GM12864 (cell line): ENCODE measurements around the gene KRTAP12-4.

ENCODE experiments used
- DNase-seq: peaks from one replicate; pipeline ENCODE4 v3.0.0-alpha.2; 2011; ENCODE audit warnings: low read depth
- H3K4me3 ChIP-seq: 2 replicates; pipeline ENCODE4 v1.5.1; 2011; ENCODE audit warnings: mild to moderate bottlenecking, low read depth, low read length, control low read depth
- TF ChIP-seq, protein P1 (sequence below): IDR thresholded peaks from 2 replicates; pipeline ENCODE4 v1.5.1; 2011; ENCODE audit warnings: low read depth, mild to moderate bottlenecking, moderate library complexity, low read length, control low read depth, inconsistent platforms; ENCODE audit errors: missing control alignments

KRTAP12-4 gene

DNA sequence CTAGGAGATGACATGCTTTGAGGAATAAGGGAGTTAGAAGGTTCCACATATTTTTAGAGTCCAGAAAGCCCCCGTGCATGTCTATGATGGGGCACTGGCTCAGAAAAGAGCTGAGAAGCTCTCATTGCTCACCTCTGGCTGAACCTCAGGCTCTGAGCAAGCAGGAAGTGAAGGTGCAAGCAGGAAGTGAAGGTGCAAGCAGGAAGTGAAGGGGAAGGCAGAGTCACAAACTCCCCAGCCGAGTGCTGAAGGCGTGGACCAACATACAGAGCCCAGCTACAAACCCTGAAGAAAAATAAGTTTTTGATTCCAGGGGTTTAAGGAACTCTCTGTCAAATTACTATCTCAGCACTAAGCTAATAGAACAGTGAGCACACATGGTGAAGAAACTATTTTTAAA is 35.5 kb downstream of the KRTAP12-4 start:
- no peak for DNase-seq
- H3K4me3 ChIP-seq, result no peak overlapping the region
- TF ChIP-seq, protein P1, sequence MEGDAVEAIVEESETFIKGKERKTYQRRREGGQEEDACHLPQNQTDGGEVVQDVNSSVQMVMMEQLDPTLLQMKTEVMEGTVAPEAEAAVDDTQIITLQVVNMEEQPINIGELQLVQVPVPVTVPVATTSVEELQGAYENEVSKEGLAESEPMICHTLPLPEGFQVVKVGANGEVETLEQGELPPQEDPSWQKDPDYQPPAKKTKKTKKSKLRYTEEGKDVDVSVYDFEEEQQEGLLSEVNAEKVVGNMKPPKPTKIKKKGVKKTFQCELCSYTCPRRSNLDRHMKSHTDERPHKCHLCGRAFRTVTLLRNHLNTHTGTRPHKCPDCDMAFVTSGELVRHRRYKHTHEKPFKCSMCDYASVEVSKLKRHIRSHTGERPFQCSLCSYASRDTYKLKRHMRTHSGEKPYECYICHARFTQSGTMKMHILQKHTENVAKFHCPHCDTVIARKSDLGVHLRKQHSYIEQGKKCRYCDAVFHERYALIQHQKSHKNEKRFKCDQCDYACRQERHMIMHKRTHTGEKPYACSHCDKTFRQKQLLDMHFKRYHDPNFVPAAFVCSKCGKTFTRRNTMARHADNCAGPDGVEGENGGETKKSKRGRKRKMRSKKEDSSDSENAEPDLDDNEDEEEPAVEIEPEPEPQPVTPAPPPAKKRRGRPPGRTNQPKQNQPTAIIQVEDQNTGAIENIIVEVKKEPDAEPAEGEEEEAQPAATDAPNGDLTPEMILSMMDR, result no peak

DNA sequence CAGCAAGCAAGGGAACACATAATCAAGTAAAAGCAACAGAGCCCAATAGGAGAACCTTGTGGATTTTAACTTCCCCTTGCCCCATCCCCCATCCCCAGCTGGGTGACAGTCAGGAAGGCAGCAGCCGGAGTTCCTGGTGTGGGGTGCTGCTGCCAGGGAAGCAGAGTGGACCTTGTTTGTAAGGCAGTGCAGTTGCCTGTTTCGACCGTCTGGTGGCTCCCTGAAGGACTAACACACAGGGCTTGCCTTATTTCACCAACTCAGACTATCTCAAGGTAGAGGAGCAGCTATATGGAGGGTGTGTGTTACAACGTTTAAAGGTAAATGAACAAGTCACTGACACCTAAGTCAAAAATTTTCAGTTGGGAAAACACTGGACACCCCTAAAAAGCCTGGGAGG is 36.0 kb downstream of the KRTAP12-4 start:
- no peak for DNase-seq
- TF ChIP-seq, protein P1, result peak; percentile 37
- H3K4me3 ChIP-seq, result no peak overlapping the region

DNA sequence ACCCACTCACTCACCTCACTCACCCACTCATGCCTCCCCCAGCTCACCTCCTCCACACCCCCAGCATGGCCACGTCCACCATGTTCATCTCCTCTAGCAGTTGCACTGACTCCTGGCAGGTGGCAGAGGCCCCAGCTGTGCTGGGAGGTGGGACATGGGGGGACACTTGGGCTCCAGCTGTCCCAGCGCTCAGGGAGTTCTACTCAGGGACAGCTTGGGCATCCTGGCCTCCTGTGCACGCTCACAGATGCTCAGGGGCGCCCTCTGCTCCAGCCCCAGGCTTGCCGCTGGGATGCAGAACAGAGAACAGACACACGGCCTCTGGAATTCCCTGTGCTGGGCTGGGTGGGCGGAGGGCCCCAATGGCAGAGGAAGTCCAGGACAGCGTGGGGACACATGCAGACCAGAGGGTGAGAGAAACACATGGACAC is 37.4 kb downstream of the KRTAP12-4 start:
- H3K4me3 ChIP-seq, result no peak overlapping the region
- no peak for DNase-seq
- TF ChIP-seq, protein P1, result no peak

DNA sequence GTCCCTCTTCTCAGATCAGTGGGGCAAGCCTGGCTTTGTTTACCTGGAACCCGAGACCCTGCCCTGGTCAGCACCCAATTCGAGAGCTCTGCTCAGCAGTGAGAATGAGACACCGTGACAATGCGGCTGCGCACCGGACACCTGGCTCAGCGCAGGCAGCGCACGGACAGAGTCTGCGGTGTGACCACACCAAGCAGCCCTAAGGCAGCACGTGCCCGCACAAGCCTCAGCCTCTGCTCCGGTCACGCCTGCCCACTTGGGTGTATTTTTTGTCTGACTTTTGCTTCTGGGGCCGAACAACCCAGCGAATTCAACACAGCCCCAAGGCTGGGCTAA is 37.9 kb downstream of the KRTAP12-4 start:
- TF ChIP-seq, protein P1, result no peak
- DNase-seq, result no peak
- no peak overlapping the region for H3K4me3 ChIP-seq

DNA sequence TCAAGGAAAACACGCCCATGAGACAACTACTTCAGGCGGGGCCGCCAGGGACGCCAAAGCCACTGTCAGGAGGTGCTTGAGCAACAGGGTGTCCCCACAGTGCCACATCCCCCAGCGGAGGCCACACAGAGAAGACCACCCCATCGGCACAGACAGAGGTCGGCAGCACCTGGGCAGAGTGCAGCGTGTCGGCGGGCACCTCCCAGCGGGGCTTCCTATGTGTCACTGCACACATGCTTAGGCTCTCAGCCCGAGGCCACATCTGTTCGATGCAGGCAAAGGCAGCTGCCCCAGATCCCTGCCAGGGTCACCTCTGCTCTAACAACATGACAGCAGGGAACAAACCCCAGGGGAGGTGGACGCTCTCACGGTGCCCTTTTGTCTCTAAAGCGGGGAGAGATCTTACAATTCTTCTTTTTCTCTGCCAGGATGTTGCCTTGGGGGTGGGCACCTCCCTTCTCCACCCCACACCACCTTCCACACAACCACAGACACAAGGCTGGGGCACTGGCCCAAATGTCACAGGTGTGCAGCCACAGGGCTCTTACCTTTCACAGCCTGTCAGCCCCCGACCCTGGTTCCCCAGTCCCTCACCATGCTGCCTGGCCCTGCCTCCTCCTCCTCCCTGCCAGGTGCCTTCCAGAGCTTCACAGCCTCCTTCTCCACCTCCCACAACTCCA is 38.4 kb downstream of the KRTAP12-4 start:
- DNase-seq, result no peak
- TF ChIP-seq, protein P1, result no peak

DNA sequence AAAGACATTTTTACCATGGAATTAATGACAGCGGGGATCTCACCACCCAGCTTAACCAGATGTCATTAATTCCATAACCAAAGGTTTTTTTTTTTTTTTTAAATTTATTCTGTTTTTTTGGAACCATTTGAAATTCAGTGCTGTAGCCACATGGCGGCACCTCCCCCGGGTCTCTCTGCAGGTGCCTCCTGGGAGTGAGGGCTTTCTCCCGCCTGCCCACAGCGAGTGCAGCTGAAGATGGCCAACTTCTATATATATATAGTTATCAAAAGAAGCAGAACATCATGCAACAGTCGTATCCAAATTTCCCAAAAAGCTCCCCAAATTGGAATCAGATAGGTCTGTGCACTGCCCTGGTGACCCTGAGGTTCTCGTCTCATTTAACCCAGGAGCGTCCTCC is 39.0 kb downstream of the KRTAP12-4 start:
- no peak overlapping the region for H3K4me3 ChIP-seq
- no peak for DNase-seq
- TF ChIP-seq, protein P1, result no peak

More for the DNA sequence above, 38.4 kb downstream of the KRTAP12-4 start:
- H3K4me3 ChIP-seq, result no peak overlapping the region

DNA sequence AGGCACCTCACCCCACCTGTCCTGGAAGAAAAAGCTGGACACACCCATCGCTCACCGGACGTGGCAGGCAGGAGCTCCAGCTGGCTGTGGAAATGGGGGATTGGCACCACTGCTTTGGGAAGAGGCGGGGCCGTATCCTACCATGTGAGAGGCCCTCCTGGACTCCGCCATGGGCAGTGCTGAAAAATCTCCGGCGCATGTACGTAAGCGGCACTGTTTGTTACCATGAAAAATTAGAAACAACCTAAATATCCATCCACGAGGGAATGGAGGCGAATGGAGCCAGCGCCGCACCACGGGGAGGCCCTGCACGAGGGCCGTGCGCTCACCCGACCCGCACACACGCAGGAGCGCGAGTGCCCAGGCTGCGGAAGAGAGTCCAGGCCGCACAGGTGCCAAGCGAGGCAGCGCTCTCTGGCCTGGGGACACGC is 39.5 kb downstream of the KRTAP12-4 start:
- TF ChIP-seq, protein P1, result no peak
- no peak overlapping the region for H3K4me3 ChIP-seq
- no peak for DNase-seq
